Colonic mucosa (tissue), 4 donors: ENCODE results near the gene PLXNB1. TPM values are rescaled to one million over a fixed set of nuclear protein-coding genes. Genes with fewer than 3 reads are reported as not detected.

Source experiments
- DNase-seq: peaks from one replicate; pipeline ENCODE4 v3.0.0-alpha.2; 2020
- H3K27ac ChIP-seq: fragments of 200-600 bp; one replicate; pipeline ENCODE4 v1.8.0; 2021
- H3K27me3 ChIP-seq: fragments of 200-600 bp; one replicate; pipeline ENCODE4 v1.8.0; 2021
- H3K36me3 ChIP-seq: fragments of 200-600 bp; one replicate; pipeline ENCODE4 v1.8.0; 2021
- H3K4me1 ChIP-seq: fragments of 200-600 bp; one replicate; pipeline ENCODE4 v1.8.0; 2021; ENCODE audit warnings: mild to moderate bottlenecking
- H3K4me3 ChIP-seq: fragments of 200-600 bp; one replicate; pipeline ENCODE4 v1.8.0; 2021
- H3K9ac ChIP-seq, 2 donors: one replicate each; pipeline ENCODE4 v1.7.0; 2013; ENCODE audit warnings: control low read depth in 2 of 2, low read depth in 2 of 2, low read length in 2 of 2
- H3K9me3 ChIP-seq: fragments of 200-600 bp; one replicate; pipeline ENCODE4 v1.8.0; 2021
- CTCF ChIP-seq: fragments of 200-600 bp; IDR thresholded peaks from one replicate; pipeline ENCODE4 v1.8.0; 2022; ENCODE audit warnings: antibody characterized with exemption, mild to moderate bottlenecking
- intact Hi-C: fragments of 100-400 bp; cut with DNase I; formaldehyde crosslinking; loops from one replicate; pipeline ENCODE4 v1.14.1; 2022
- total RNA-seq, 2 donors: library from RNA; stranded (reverse); fragmentation: NEBNext Ultra II Directional in 1 of 2; extraction: Animal tissue kit (Norgen Biotek cat#: 25700) in 1 of 2; gene quantifications; one replicate each; pipeline ENCODE4 v1.2.1, GENCODE V29; 2021
- donor health status: healthy.
- donor health status: DM: no; HTN: no; CAD: no.
- donor health status: DM: no; HTN: no; CAD: no.

Gene PLXNB1
- total RNA-seq, 2 donors from 2014 or later = 70.6 to 131 TPM

DNA sequence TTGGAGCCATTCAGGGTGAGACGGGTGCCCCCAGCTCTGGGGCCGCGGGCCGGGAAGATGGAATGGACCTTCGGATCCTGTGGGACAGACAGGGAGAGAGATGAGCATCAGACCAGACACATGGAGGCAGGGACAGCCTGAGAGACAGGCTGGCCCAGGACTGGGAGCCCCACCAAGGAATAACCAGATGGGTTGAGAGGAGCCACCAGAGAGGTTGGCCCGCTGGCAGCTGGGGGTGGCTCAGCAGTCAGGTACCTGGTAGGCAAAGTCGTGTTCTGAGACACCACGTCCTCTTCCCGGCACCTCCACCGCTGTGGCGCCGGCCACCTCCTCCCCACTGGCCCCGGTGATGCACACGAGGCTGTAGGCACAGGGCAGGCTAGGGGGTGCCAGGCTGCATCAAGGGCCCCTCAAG lies 13.8 kb downstream of the PLXNB1 start:
- Histone ChIP-seq H3K36me3 (peaks cover 14% of the 10 kb centered on the region), H3K9ac (no peak overlapping the region), H3K27me3 (no peaks in the 10 kb centered on the region), H3K4me1 (no peaks in the 10 kb centered on the region), H3K4me3 (no peak overlapping the region), H3K9me3 (no peaks in the 10 kb centered on the region), H3K27ac (no peak overlapping the region)
- no peak for DNase-seq
- TF ChIP-seq CTCF = no peak
- intact Hi-C loops = no loop called here

GRCh38 chr3:48415251-48415953 lies 14.5 kb downstream of the PLXNB1 start:
- intact Hi-C loops = no loop called here
- Histone ChIP-seq H3K36me3 (peaks cover 14% of the 10 kb centered on the region), H3K27ac (no peak overlapping the region), H3K4me3 (no peak overlapping the region), H3K4me1 (no peaks in the 10 kb centered on the region), H3K9ac (no peak overlapping the region), H3K9me3 (no peaks in the 10 kb centered on the region), H3K27me3 (no peaks in the 10 kb centered on the region)
- TF ChIP-seq CTCF = no peak
- no peak for DNase-seq

- Histone ChIP-seq H3K36me3 (peaks cover 14% of the 10 kb centered on the region), H3K9me3 (no peaks in the 10 kb centered on the region), H3K4me3 (no peak overlapping the region), H3K4me1 (no peaks in the 10 kb centered on the region), H3K9ac (no peak overlapping the region), H3K27ac (no peak overlapping the region), H3K27me3 (no peaks in the 10 kb centered on the region)
- intact Hi-C loops = no loop called here
- TF ChIP-seq CTCF = no peak
- no peak for DNase-seq
Measured at GRCh38 chr3:48414376-48415250, 15.3 kb downstream of the PLXNB1 start.

DNA sequence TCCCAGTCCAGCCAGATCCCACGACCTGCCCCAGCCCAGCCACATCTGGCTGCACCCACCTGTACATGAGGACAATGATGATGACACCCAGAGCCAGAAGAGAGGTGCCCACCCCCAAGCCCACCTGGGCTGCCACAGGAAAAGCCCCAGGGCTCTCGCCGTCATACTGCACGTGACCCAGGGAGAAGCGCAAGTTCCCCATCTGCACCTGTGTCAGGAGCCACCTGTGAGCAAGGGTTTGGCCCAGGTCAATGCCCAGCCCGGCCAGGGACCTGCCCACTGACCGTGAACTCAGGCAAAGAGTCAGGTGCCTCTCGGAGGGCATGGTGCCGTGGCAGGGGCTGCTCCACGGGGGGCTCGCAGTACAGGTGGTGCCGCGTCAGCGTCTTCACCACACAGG lies 16.3 kb downstream of the PLXNB1 start:
- peaks cover 14% of the 10 kb centered on the region for H3K36me3 ChIP-seq
- H3K27me3 ChIP-seq = no peaks in the 10 kb centered on the region
- H3K4me1 ChIP-seq = no peaks in the 10 kb centered on the region
- DNase-seq = no peak
- H3K27ac ChIP-seq = no peak overlapping the region
- no peak overlapping the region for H3K4me3 ChIP-seq
- H3K9ac ChIP-seq = no peak overlapping the region
- intact Hi-C loops = no loop called here
- TF ChIP-seq CTCF = no peak
- no peaks in the 10 kb centered on the region for H3K9me3 ChIP-seq

- no peak for DNase-seq
Measured at GRCh38 chr3:48413086-48413485, 16.8 kb downstream of the PLXNB1 start.

More at GRCh38 chr3:48413086-48413485, 16.8 kb downstream of the PLXNB1 start:
- Histone ChIP-seq H3K4me1 (no peaks in the 10 kb centered on the region), H3K27ac (no peak overlapping the region), H3K9ac (no peak overlapping the region), H3K36me3 (peaks cover 14% of the 10 kb centered on the region), H3K9me3 (no peaks in the 10 kb centered on the region), H3K27me3 (no peaks in the 10 kb centered on the region), H3K4me3 (no peak overlapping the region)
- no peak for TF ChIP-seq CTCF
- intact Hi-C loops = no loop called here
